Measurements from ENCODE around the gene SLC9A5.

SLC9A5 gene

DNA sequence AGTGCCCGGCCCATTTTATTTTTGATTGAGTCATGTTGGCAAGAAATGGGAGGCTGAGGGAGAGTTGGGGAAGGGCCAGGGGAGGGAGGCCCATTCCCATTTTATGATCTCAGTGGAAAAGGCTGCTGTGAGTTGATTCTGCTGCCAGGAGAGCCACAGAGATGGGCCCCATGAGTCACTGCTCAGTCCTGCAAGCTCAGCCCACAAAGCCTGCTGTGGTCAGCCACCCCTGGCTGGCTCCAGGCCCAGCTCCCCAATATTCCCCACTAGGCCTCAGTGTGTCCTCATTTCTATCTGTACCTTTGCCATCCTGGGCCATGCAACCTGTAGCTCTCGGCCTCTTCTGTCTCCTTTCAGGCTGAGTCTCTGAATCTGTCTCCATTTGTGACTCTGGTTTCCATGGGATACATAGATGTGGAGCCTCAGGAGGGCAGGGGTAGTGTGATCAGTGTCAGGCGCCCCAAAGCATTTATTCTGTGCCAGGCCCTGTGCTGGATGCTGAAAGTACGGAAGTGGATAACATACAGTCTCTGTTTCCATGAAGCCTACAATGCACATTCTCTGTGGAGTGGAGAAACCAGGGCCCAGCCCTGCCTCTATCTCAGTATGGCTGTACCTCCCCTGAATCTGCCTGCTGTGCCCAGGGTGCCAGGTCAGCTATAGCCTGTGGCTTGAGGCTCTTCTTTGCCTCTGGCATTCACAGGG lies 28.7 kb downstream of the SLC9A5 start:
- Histone ChIP-seq H2AFZ (ENCODE audit: insufficient read depth, low read length, poor library complexity) (peak overlapping the region; percentile 15), H3K23ac (ENCODE audit: low read length) (no peak overlapping the region), H2BK5ac (ENCODE audit: low read depth, low read length, poor library complexity) (no peak overlapping the region), H4K8ac (ENCODE audit: low read depth, low read length) (no peak overlapping the region), H3K4me1 (ENCODE audit: control insufficient read depth in 1 of 2, insufficient read depth in 2 of 2, low read length in 2 of 2) (peaks cover 9 to 16% of the 10 kb centered on the region in 2 experiments), H3K9me3 (ENCODE audit: insufficient read depth, low read depth, low read length) (peaks cover 1% of the 10 kb centered on the region), H3K79me1 (ENCODE audit: low read length) (peaks cover 6% of the 10 kb centered on the region), H2BK120ac (ENCODE audit: insufficient read depth, low read length, poor library complexity) (no peak overlapping the region), H3K9ac (ENCODE audit: low read length) (no peak overlapping the region), H3K36me3 (ENCODE audit: control insufficient read depth in 1 of 2, insufficient read depth in 2 of 2, low read length in 2 of 2) (no peaks in the 10 kb centered on the region), H4K12ac (ENCODE audit: low read depth, low read length) (no peak overlapping the region), H4K91ac (ENCODE audit: low read depth, low read length) (no peak overlapping the region), H2AK5ac (ENCODE audit: low read length) (no peak overlapping the region), H3K27ac (ENCODE audit: low read depth, low read length) (no peak overlapping the region), H2BK12ac (ENCODE audit: low read length) (peak overlapping the region; percentile 29), H3K4me2 (ENCODE audit: low read length) (no peak overlapping the region), H3K18ac (ENCODE audit: low read length) (no peak overlapping the region), H3K4ac (ENCODE audit: low read depth, low read length) (no peak overlapping the region), H3K79me2 (ENCODE audit: control insufficient read depth, insufficient read depth, low read length, poor library complexity) (no peaks in the 10 kb centered on the region), H3K4me3 (ENCODE audit: low read depth, low read length) (no peak overlapping the region), H3K14ac (ENCODE audit: low read length) (no peak overlapping the region), H3K27me3 (ENCODE audit: insufficient read depth, low read length) (peaks cover 4% of the 10 kb centered on the region)
- WGBS (ENCODE audit: extremely low coverage, insufficient coverage, insufficient read length): no CpG with 5 or more reads among the region's 4 CpGs
- DNase-seq: no peak

DNA sequence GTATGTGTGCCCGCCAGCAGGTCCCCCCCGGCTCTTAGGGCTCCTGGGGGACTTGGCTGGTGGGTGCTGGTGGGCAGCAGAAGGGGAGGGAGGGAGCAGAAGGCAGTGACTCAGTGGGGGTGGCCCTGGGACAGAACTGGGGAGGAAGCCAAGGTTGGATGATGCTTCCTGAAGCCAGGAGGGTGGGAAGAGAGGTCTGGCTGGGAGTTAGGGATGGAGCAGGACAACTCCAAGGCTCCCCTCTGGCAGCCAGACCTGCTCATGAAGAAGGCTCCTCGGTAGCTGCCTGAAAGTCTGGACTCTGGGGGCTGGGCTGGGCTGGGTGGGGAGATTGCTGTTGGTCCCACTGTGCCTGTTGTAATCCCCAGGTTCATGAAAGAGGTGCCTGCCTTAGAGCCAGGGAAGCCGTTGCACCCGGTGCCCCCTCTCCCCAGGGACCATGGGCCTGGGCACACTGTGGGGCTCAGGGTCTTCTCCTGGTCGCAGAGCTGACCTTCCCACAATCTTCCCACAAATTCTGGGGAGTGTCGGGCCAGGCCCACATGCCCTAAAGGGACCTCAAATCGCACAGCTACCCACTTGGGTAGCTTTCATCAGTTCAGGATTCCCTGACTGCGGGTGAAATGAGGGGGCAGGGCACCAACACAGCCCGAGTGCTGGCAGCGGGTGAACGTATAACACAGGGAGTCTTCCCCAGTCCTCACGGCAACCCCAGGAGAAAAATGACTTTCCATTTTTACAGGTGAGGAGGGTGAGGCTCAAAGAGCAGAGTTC lies 29.4 kb downstream of the SLC9A5 start:
- Histone ChIP-seq H3K79me2 (ENCODE audit: control insufficient read depth, insufficient read depth, low read length, poor library complexity) (no peaks in the 10 kb centered on the region), H2AFZ (ENCODE audit: insufficient read depth, low read length, poor library complexity) (no peak overlapping the region), H3K79me1 (ENCODE audit: low read length) (peaks cover 6% of the 10 kb centered on the region), H2AK5ac (ENCODE audit: low read length) (no peak overlapping the region), H2BK120ac (ENCODE audit: insufficient read depth, low read length, poor library complexity) (no peak overlapping the region), H2BK12ac (ENCODE audit: low read length) (peak overlapping the region; percentile 29), H3K9ac (ENCODE audit: low read length) (no peak overlapping the region), H4K91ac (ENCODE audit: low read depth, low read length) (no peak overlapping the region), H4K8ac (ENCODE audit: low read depth, low read length) (peak overlapping the region; percentile 3), H3K36me3 (ENCODE audit: control insufficient read depth in 1 of 2, insufficient read depth in 2 of 2, low read length in 2 of 2) (no peaks in the 10 kb centered on the region), H3K27ac (ENCODE audit: low read depth, low read length) (no peak overlapping the region), H3K4me2 (ENCODE audit: low read length) (peak overlapping the region; percentile 55), H3K27me3 (ENCODE audit: insufficient read depth, low read length) (peaks cover 4% of the 10 kb centered on the region), H3K4me1 (ENCODE audit: control insufficient read depth in 1 of 2, insufficient read depth in 2 of 2, low read length in 2 of 2) (peaks cover 9 to 16% of the 10 kb centered on the region in 2 experiments), H3K4ac (ENCODE audit: low read depth, low read length) (no peak overlapping the region), H4K12ac (ENCODE audit: low read depth, low read length) (no peak overlapping the region), H3K9me3 (ENCODE audit: insufficient read depth, low read depth, low read length) (peaks cover 1% of the 10 kb centered on the region), H2BK5ac (ENCODE audit: low read depth, low read length, poor library complexity) (no peak overlapping the region), H3K4me3 (ENCODE audit: low read depth, low read length) (no peak overlapping the region), H3K23ac (ENCODE audit: low read length) (no peak overlapping the region), H3K18ac (ENCODE audit: low read length) (no peak overlapping the region), H3K14ac (ENCODE audit: low read length) (no peak overlapping the region)
- WGBS (ENCODE audit: extremely low coverage, insufficient coverage, insufficient read length): no CpG with 5 or more reads among the region's 13 CpGs
- DNase-seq: no peak

DNA sequence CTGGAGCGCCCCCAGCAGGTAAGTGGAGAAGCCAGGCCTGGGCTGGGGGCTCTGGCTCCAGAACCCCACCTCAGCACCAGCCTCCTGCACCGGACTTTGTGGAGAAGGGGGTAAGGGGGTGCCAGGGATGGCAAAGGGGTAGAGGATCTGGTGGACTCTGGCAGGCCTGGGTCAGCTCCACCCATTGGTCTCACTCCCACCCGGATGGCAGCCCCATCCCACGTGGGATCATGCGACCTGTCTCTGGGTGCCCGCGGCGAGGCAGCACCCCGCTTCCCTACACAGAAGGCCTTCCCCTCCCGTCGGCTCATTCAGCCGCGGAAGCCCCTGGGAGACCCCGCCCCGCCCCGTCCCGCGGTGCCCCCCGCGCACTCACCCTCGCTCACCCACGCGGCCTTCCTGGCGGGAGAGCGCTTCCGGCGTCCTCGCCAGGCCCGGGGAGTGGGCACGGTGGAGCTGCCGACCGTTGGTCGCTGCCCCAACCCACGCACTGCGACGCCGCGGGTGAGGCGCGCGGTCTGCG lies 30.1 kb downstream of the SLC9A5 start:
- no peak for DNase-seq
- no peak overlapping the region for H4K12ac ChIP-seq (ENCODE audit: low read depth, low read length)
- H3K23ac ChIP-seq (ENCODE audit: low read length): no peak overlapping the region
- H3K18ac ChIP-seq (ENCODE audit: low read length): no peak overlapping the region
- no peak overlapping the region for H2BK12ac ChIP-seq (ENCODE audit: low read length)
- H3K14ac ChIP-seq (ENCODE audit: low read length): no peak overlapping the region
- H2BK5ac ChIP-seq (ENCODE audit: low read depth, low read length, poor library complexity): no peak overlapping the region
- peaks cover 4% of the 10 kb centered on the region for H3K27me3 ChIP-seq (ENCODE audit: insufficient read depth, low read length)
- peaks cover 6% of the 10 kb centered on the region for H3K79me1 ChIP-seq (ENCODE audit: low read length)
- peak overlapping the region; percentile 55 for H3K4me2 ChIP-seq (ENCODE audit: low read length)
- no peaks in the 10 kb centered on the region for H3K36me3 ChIP-seq (ENCODE audit: control insufficient read depth in 1 of 2, insufficient read depth in 2 of 2, low read length in 2 of 2)
- peak overlapping the region; percentile 64 for H3K4me3 ChIP-seq (ENCODE audit: low read depth, low read length)
- no CpG with 5 or more reads among the region's 42 CpGs for WGBS (ENCODE audit: extremely low coverage, insufficient coverage, insufficient read length)
- peak overlapping the region; percentile 25 for H4K8ac ChIP-seq (ENCODE audit: low read depth, low read length)
- peak overlapping the region; percentile 75 for H2AK5ac ChIP-seq (ENCODE audit: low read length)
- peak overlapping the region; percentile 29 for H4K91ac ChIP-seq (ENCODE audit: low read depth, low read length)
- H3K27ac ChIP-seq (ENCODE audit: low read depth, low read length): no peak overlapping the region
- no peak overlapping the region for H3K4ac ChIP-seq (ENCODE audit: low read depth, low read length)
- H3K9me3 ChIP-seq (ENCODE audit: insufficient read depth, low read depth, low read length): peaks cover 1% of the 10 kb centered on the region
- H3K79me2 ChIP-seq (ENCODE audit: control insufficient read depth, insufficient read depth, low read length, poor library complexity): no peaks in the 10 kb centered on the region
- peak overlapping the region; percentile 60 for H2AFZ ChIP-seq (ENCODE audit: insufficient read depth, low read length, poor library complexity)
- no peak overlapping the region for H3K9ac ChIP-seq (ENCODE audit: low read length)
- H3K4me1 ChIP-seq (ENCODE audit: control insufficient read depth in 1 of 2, insufficient read depth in 2 of 2, low read length in 2 of 2): peaks cover 9 to 16% of the 10 kb centered on the region in 2 experiments
- no peak overlapping the region for H2BK120ac ChIP-seq (ENCODE audit: insufficient read depth, low read length, poor library complexity)

DNA sequence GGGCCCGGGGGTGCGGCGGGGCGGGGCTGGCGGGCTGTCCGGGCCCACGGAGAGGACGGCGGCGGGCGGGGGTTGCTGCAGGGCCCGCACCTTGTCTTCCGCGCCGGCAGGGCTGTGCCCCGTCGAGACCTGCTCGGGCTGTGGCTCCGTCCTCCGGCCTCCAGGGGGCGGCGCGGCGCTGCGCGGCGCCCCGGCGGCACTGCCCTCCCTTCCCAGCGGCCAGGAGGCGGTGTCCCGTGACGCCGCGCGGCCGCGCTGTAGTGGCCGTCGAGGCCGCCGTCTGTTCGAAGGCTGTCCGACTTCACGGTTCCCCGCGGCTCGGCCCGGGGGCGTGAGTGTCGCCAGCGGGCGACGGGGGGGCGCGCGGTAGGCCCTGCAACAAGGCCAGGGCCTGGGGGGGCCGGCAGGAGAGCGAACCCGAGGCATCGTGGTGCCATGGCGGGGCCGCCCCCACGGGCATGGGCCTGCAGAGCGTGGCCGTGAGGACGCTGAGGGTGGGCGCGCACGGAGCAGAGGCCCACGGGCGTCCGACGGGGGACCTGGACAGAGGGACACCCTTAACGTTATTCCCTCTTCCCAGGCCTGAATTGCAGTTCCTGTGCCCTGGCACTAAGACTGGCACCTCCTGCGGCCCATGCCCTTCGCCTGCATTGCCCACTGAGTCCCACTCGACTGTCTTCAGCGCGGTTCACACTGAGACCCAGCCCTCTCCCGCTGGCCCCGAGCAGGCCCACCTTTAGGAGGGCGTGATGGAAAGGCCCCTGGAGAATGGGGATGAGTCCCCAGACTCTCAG lies 30.7 kb downstream of the SLC9A5 start, which contains the start of gene PLEKHG4:
PLEKHG4 (plus strand) TSS at position 237 of the 794 bp plus-strand sequence; CDS start at position 750, 513 bp downstream.
- Histone ChIP-seq H3K23ac (ENCODE audit: low read length) (no peak within 1 kb of the TSS), H2AFZ (ENCODE audit: insufficient read depth, low read length, poor library complexity) (peak within 1 kb of the TSS; percentile 68), H3K79me2 (ENCODE audit: control insufficient read depth, insufficient read depth, low read length, poor library complexity) (no peaks in the 10 kb centered on the region), H4K8ac (ENCODE audit: low read depth, low read length) (peak within 1 kb of the TSS; percentile 78), H3K9me3 (ENCODE audit: insufficient read depth, low read depth, low read length) (peaks cover 1% of the 10 kb centered on the region), H4K91ac (ENCODE audit: low read depth, low read length) (peak within 1 kb of the TSS; percentile 29), H3K27ac (ENCODE audit: low read depth, low read length) (no peak within 1 kb of the TSS), H3K18ac (ENCODE audit: low read length) (no peak within 1 kb of the TSS), H3K4me3 (ENCODE audit: low read depth, low read length) (peak within 1 kb of the TSS; percentile 64), H3K14ac (ENCODE audit: low read length) (no peak within 1 kb of the TSS), H3K9ac (ENCODE audit: low read length) (no peak within 1 kb of the TSS), H2BK12ac (ENCODE audit: low read length) (no peak within 1 kb of the TSS), H3K4ac (ENCODE audit: low read depth, low read length) (no peak within 1 kb of the TSS), H3K4me1 (ENCODE audit: control insufficient read depth in 1 of 2, insufficient read depth in 2 of 2, low read length in 2 of 2) (peaks cover 9 to 16% of the 10 kb centered on the region in 2 experiments), H3K27me3 (ENCODE audit: insufficient read depth, low read length) (peaks cover 4% of the 10 kb centered on the region), H2BK5ac (ENCODE audit: low read depth, low read length, poor library complexity) (no peak within 1 kb of the TSS), H2BK120ac (ENCODE audit: insufficient read depth, low read length, poor library complexity) (no peak within 1 kb of the TSS), H2AK5ac (ENCODE audit: low read length) (peak within 1 kb of the TSS; percentile 75), H3K4me2 (ENCODE audit: low read length) (peak within 1 kb of the TSS; percentile 55), H3K36me3 (ENCODE audit: control insufficient read depth in 1 of 2, insufficient read depth in 2 of 2, low read length in 2 of 2) (no peaks in the 10 kb centered on the region), H4K12ac (ENCODE audit: low read depth, low read length) (peak within 1 kb of the TSS; percentile 69), H3K79me1 (ENCODE audit: low read length) (peaks cover 6% of the 10 kb centered on the region)
- WGBS (ENCODE audit: extremely low coverage, insufficient coverage, insufficient read length): no CpG with 5 or more reads among the region's 83 CpGs
- DNase-seq: peak; percentile 43 to 81
